Measurements from ENCODE around the gene GPBP1. TPM values are rescaled to one million over a fixed set of nuclear protein-coding genes. Genes with fewer than 3 reads are reported as not detected.

The GPBP1 gene
- polyA plus RNA-seq, 3 donors: 23.2 to 43.7 (median 30.9) TPM

GRCh38 chr5:57202811-57203210 lies 29.0 kb downstream of the GPBP1 start:
- DNase-seq: no peak
- Mint-ChIP-seq H3K9me3 (peaks cover 0 to under 1% (median 0%) of the 10 kb centered on the region in 7 donors), H3K27ac (no peak overlapping the region), H3K4me1 (peaks cover 42% of the 10 kb centered on the region), H3K4me3 (no peak overlapping the region), H3K27me3 (ENCODE audit: low read depth in 3 of 3) (no peaks in the 10 kb centered on the region), H3K36me3 (peaks cover 8 to 21% of the 10 kb centered on the region in 2 donors)
- WGBS (ENCODE audit: insufficient coverage): no CpG with 5 or more reads among the region's 1 CpG
- intact Hi-C loops (cut with micrococcal nuclease): no loop called here
- Histone ChIP-seq H3K36me3 (replicated peaks in 1 of 2; ENCODE audit: control insufficient read depth in 1 of 2, insufficient read depth in 2 of 2, low read length in 2 of 2) (peaks cover 2 to 14% of the 10 kb centered on the region in 2 donors), H3K27me3 (ENCODE audit: control insufficient read depth in 2 of 2, insufficient read depth in 2 of 2, low read length in 2 of 2) (no peaks in the 10 kb centered on the region), H3K27ac (ENCODE audit: low read depth in 1 of 2, low read length in 2 of 2) (no peak overlapping the region), H3K79me2 (ENCODE audit: insufficient read depth, low read length) (peaks cover 100% of the 10 kb centered on the region), H3K4me2 (replicated peaks; ENCODE audit: extremely low read depth, low read length, poor library complexity, severe bottlenecking) (no peak overlapping the region), H4K20me1 (ENCODE audit: insufficient read depth, low read length) (peaks cover 100% of the 10 kb centered on the region), H3K4me1 (ENCODE audit: control insufficient read depth in 1 of 2, insufficient read depth in 2 of 2, low read length in 2 of 2) (peaks cover 31 to 35% of the 10 kb centered on the region in 2 donors), H3K9ac (ENCODE audit: insufficient read depth, low read length, poor library complexity, severe bottlenecking) (no peak overlapping the region), H2AFZ (ENCODE audit: insufficient read depth, low read depth, low read length, poor library complexity, severe bottlenecking) (no peak overlapping the region), H3K9me3 (replicated peaks in 1 of 2; ENCODE audit: control insufficient read depth in 1 of 2, insufficient read depth in 1 of 2, low read length in 2 of 2) (no peaks in the 10 kb centered on the region), H3K4me3 (replicated peaks in 1 of 3; ENCODE audit: low read depth in 2 of 3, low read length in 3 of 3) (no peak overlapping the region)
- TF ChIP-seq CTCF (IDR thresholded peaks at IDR 0.05): no peak

- peak overlapping the region in 6 of 7 donors; percentile 30 to 78 (median 67) for H3K27ac Mint-ChIP-seq
- Histone ChIP-seq H3K4me3 (replicated peaks in 1 of 3; ENCODE audit: low read depth in 2 of 3, low read length in 3 of 3) (no peak overlapping the region), H3K79me2 (ENCODE audit: insufficient read depth, low read length) (peaks cover 100% of the 10 kb centered on the region), H3K9ac (ENCODE audit: insufficient read depth, low read length, poor library complexity, severe bottlenecking) (no peak overlapping the region), H4K20me1 (ENCODE audit: insufficient read depth, low read length) (peaks cover 100% of the 10 kb centered on the region), H3K9me3 (replicated peaks in 1 of 2; ENCODE audit: control insufficient read depth in 1 of 2, insufficient read depth in 1 of 2, low read length in 2 of 2) (no peaks in the 10 kb centered on the region), H2AFZ (ENCODE audit: insufficient read depth, low read depth, low read length, poor library complexity, severe bottlenecking) (no peak overlapping the region), H3K36me3 (replicated peaks in 1 of 2; ENCODE audit: control insufficient read depth in 1 of 2, insufficient read depth in 2 of 2, low read length in 2 of 2) (peaks cover 6 to 10% of the 10 kb centered on the region in 2 donors), H3K27ac (ENCODE audit: low read depth in 1 of 2, low read length in 2 of 2) (peak overlapping the region in 1 of 2 donors; percentile 59), H3K27me3 (ENCODE audit: control insufficient read depth in 2 of 2, insufficient read depth in 2 of 2, low read length in 2 of 2) (no peaks in the 10 kb centered on the region), H3K4me1 (ENCODE audit: control insufficient read depth in 1 of 2, insufficient read depth in 2 of 2, low read length in 2 of 2) (peaks cover 22 to 23% of the 10 kb centered on the region in 2 donors), H3K4me2 (replicated peaks; ENCODE audit: extremely low read depth, low read length, poor library complexity, severe bottlenecking) (no peak overlapping the region)
- intact Hi-C loops (cut with micrococcal nuclease): loop anchor here in 1 of 2 donors (5.0 kb wide), 1 partner anchor 35 kb away; the partner anchor contains the start of gene GPBP1
- TF ChIP-seq CTCF (IDR thresholded peaks at IDR 0.05): no peak
- H3K27me3 Mint-ChIP-seq (ENCODE audit: low read depth in 3 of 3): peaks cover 0 to 1% (median 0%) of the 10 kb centered on the region in 3 donors
- H3K4me3 Mint-ChIP-seq: no peak overlapping the region
- 60% methylated on average over 5 of the region's 7 CpGs for WGBS (ENCODE audit: insufficient coverage)
- peaks cover 20 to 28% of the 10 kb centered on the region in 2 donors for H3K36me3 Mint-ChIP-seq
- H3K9me3 Mint-ChIP-seq: peaks cover 0 to 5% (median 3%) of the 10 kb centered on the region in 7 donors
- no peak for DNase-seq
- H3K4me1 Mint-ChIP-seq: peaks cover 47% of the 10 kb centered on the region
Observed at GRCh38 chr5:57207007-57207653, 33.3 kb downstream of the GPBP1 start.

Measured in CD14-positive monocyte (primary cell).